Erythroblast (primary cell): ENCODE measurements around the gene MB21D2.
"Not testable (repeated sequence)": the region's sequence is repeated elsewhere in the genome, so short reads cannot be mapped to it uniquely, and the experiment has no call there.

Experiments
- DNase-seq, 2 experiments: peaks; one replicate each; lab custom pipeline; 2025; lab: John Stamatoyannopoulos, UW
- GATA1 ChIP-seq: IDR thresholded peaks from 2 replicates; pipeline ENCODE4 v1.6.1; 2011; ENCODE audit warnings: low read depth, mild to moderate bottlenecking, control low read depth, low read length, moderate library complexity
- POLR2A ChIP-seq: IDR thresholded peaks from 2 replicates; pipeline ENCODE4 v1.6.1; 2011; ENCODE audit warnings: mild to moderate bottlenecking, low read length

The MB21D2 gene

GRCh38 chr3:192778508-192778907 lies 139.1 kb downstream of the MB21D2 start:
- no peak for DNase-seq

GRCh38 chr3:192774341-192774740 lies 143.3 kb downstream of the MB21D2 start:
- not testable (repeated sequence) for DNase-seq

More at GRCh38 chr3:192778508-192778907, 139.1 kb downstream of the MB21D2 start:
- no peak for TF ChIP-seq GATA1
- TF ChIP-seq POLR2A = no peak

GRCh38 chr3:192772240-192772894 lies 145.3 kb downstream of the MB21D2 start:
- no peak for DNase-seq

GRCh38 chr3:192758654-192759053 lies 159.0 kb downstream of the MB21D2 start:
- TF ChIP-seq POLR2A (no peak), GATA1 (no peak)
- no peak for DNase-seq

More at GRCh38 chr3:192772240-192772894, 145.3 kb downstream of the MB21D2 start:
- TF ChIP-seq GATA1 = no peak
- no peak for TF ChIP-seq POLR2A

- no peak for DNase-seq
- TF ChIP-seq GATA1 = no peak
- no peak for TF ChIP-seq POLR2A
These were observed 166.5 kb downstream of the MB21D2 start for GRCh38 chr3:192751148-192751547.

GRCh38 chr3:192750201-192750600 lies 167.5 kb downstream of the MB21D2 start:
- no peak for TF ChIP-seq GATA1
- TF ChIP-seq POLR2A = no peak

GRCh38 chr3:192747746-192748145 lies 169.9 kb downstream of the MB21D2 start:
- TF ChIP-seq GATA1 (no peak), POLR2A (no peak)
- DNase-seq = no peak

More at GRCh38 chr3:192750201-192750600, 167.5 kb downstream of the MB21D2 start:
- no peak for DNase-seq

- no peak for DNase-seq
These were observed 170.5 kb downstream of the MB21D2 start for GRCh38 chr3:192747145-192747544.

More at GRCh38 chr3:192747145-192747544, 170.5 kb downstream of the MB21D2 start:
- no peak for TF ChIP-seq POLR2A
- no peak for TF ChIP-seq GATA1
